ENCODE data around the gene DGKI. TPM values are rescaled to one million over a fixed set of nuclear protein-coding genes. Genes with fewer than 3 reads are reported as not detected.

Gene DGKI
- total and polyA plus RNA-seq, 2 donors (not counting 1 experiment from before 2014, with no cell fraction given): not detected

DNA sequence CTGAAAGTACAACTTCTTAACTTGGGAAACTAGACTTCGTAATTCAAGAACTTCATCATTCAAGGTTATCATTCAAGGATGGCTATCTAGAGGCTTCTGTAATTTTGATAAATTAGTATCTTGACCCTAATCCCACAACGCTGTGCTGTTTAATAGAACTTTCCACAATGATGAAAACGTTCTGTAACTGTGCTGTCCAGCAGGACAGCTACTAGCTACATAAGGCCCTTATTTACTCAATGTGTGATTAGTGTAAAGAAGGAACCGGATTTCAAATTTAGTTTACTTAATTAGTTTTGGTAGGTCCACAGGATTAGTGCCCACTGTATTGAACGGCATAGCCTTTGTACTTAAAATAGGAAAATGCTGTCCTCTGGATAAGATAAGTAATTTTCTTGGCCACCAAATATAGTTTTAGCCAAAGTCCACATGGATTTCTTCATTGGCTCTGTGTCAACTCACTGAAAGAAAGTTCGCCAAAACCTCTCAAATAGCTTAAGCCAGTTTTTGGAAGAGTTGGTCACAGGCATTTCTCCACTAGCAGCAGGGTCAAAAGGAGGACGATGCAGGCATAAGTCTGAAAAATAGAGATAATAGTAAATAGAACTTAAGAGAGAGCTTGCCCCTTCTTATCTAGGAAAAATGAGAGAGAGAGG is 17.3 kb downstream of the DGKI start:
- no peaks in the 10 kb centered on the region for H3K4me1 Mint-ChIP-seq
- H3K27me3 Mint-ChIP-seq: peaks cover 19% of the 10 kb centered on the region
- POLR2A ChIA-PET: no interaction called here
- H3K9me3 Mint-ChIP-seq (ENCODE audit: insufficient read depth): peaks cover 12% of the 10 kb centered on the region
- ATAC-seq (ENCODE audit: low read depth): no peak
- intact Hi-C loops (cut with micrococcal nuclease): no loop called here
- no peak overlapping the region for H3K27ac Mint-ChIP-seq
- Histone ChIP-seq H3K36me3 (replicated peaks in 1 of 2; ENCODE audit: control extremely low read depth in 1 of 2, control insufficient read depth in 1 of 2, extremely low read depth in 1 of 2, insufficient read depth in 2 of 2, low read length in 1 of 2) (no peaks in the 10 kb centered on the region), H4K20me1 (ENCODE audit: control insufficient read depth, insufficient read depth, low read length, poor library complexity, severe bottlenecking) (no peaks in the 10 kb centered on the region), H3K27me3 (replicated peaks in 1 of 4; ENCODE audit: control extremely low read depth in 1 of 4, control insufficient read depth in 3 of 4, insufficient read depth in 4 of 4, low read length in 3 of 4) (peaks cover 0 to 5% (median 0%) of the 10 kb centered on the region in 4 experiments), H3K9ac (ENCODE audit: low read length) (no peak overlapping the region), H3K27ac (ENCODE audit: low read length in 2 of 2) (no peak overlapping the region), H3K79me2 (ENCODE audit: control insufficient read depth, insufficient read depth, low read length) (no peaks in the 10 kb centered on the region), H3K4me3 (ENCODE audit: control extremely low read depth in 1 of 5, extremely low read depth in 1 of 5, insufficient read depth in 1 of 5, low read depth in 2 of 5, low read length in 4 of 5) (no peak overlapping the region), H3K4me2 (replicated peaks; ENCODE audit: low read depth, low read length, poor library complexity, severe bottlenecking) (no peak overlapping the region), H3K4me1 (ENCODE audit: control insufficient read depth in 2 of 2, insufficient read depth in 2 of 2, low read length in 2 of 2) (no peaks in the 10 kb centered on the region), H3K9me3 (ENCODE audit: control extremely low read depth in 1 of 3, control insufficient read depth in 2 of 3, insufficient read depth in 1 of 3, low read length in 2 of 3) (peaks cover 0 to 17% (median 9%) of the 10 kb centered on the region in 3 donors), H2AFZ (ENCODE audit: insufficient read depth, low read depth, low read length, poor library complexity, severe bottlenecking) (no peak overlapping the region)
- CTCF ChIA-PET: no interaction called here
- 100% methylated on average over 1 of the region's 7 CpGs for WGBS (ENCODE audit: insufficient coverage)
- TF ChIP-seq, protein P1, sequence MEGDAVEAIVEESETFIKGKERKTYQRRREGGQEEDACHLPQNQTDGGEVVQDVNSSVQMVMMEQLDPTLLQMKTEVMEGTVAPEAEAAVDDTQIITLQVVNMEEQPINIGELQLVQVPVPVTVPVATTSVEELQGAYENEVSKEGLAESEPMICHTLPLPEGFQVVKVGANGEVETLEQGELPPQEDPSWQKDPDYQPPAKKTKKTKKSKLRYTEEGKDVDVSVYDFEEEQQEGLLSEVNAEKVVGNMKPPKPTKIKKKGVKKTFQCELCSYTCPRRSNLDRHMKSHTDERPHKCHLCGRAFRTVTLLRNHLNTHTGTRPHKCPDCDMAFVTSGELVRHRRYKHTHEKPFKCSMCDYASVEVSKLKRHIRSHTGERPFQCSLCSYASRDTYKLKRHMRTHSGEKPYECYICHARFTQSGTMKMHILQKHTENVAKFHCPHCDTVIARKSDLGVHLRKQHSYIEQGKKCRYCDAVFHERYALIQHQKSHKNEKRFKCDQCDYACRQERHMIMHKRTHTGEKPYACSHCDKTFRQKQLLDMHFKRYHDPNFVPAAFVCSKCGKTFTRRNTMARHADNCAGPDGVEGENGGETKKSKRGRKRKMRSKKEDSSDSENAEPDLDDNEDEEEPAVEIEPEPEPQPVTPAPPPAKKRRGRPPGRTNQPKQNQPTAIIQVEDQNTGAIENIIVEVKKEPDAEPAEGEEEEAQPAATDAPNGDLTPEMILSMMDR (IDR thresholded peaks at IDR 0.05): no peak
- TF ChIP-seq EZH2 (IDR thresholded peaks at IDR 0.05; ENCODE audit: borderline replicate concordance, insufficient read depth, low read depth, low read length, poor library complexity, severe bottlenecking): no peak
- DNase-seq: no peak
- no peak overlapping the region for H3K4me3 Mint-ChIP-seq

DNA sequence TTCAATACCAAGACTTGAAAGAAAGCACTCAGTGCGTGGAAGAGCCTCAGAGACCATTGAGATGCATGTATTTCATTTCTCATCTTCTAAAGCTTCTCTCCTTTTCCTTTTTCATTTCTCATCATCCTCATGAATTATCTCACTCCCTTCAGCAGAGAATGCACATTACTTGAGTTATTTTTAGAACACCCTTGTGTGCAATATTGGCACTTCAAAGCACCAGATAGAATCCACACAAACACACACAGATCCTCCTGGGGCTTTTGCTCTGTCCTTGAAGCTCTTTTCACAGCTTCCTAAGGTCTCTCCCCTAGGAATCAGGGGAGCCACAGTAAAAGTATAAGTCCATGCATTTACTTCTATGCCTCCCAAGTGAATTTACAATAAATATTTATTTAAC is 18.3 kb downstream of the DGKI start:
- no peak for ATAC-seq (ENCODE audit: low read depth)
- no peaks in the 10 kb centered on the region for H3K79me2 ChIP-seq (ENCODE audit: control insufficient read depth, insufficient read depth, low read length)
- ChIA-PET POLR2A (no interaction called here), CTCF (no interaction called here)
- no peak overlapping the region for H3K4me2 ChIP-seq (replicated peaks; ENCODE audit: low read depth, low read length, poor library complexity, severe bottlenecking)
- peaks cover 0 to 14% (median 9%) of the 10 kb centered on the region in 3 donors for H3K9me3 ChIP-seq (ENCODE audit: control extremely low read depth in 1 of 3, control insufficient read depth in 2 of 3, insufficient read depth in 1 of 3, low read length in 2 of 3)
- H3K4me1 ChIP-seq (ENCODE audit: control insufficient read depth in 2 of 2, insufficient read depth in 2 of 2, low read length in 2 of 2): no peaks in the 10 kb centered on the region
- intact Hi-C loops (cut with micrococcal nuclease): no loop called here
- no peak overlapping the region for H3K27ac ChIP-seq (ENCODE audit: low read length in 2 of 2)
- H3K4me1 Mint-ChIP-seq: no peaks in the 10 kb centered on the region
- no peak overlapping the region for H3K9ac ChIP-seq (ENCODE audit: low read length)
- no peak overlapping the region for H2AFZ ChIP-seq (ENCODE audit: insufficient read depth, low read depth, low read length, poor library complexity, severe bottlenecking)
- no peaks in the 10 kb centered on the region for H4K20me1 ChIP-seq (ENCODE audit: control insufficient read depth, insufficient read depth, low read length, poor library complexity, severe bottlenecking)
- no peak overlapping the region for H3K4me3 Mint-ChIP-seq
- H3K4me3 ChIP-seq (ENCODE audit: control extremely low read depth in 1 of 5, extremely low read depth in 1 of 5, insufficient read depth in 1 of 5, low read depth in 2 of 5, low read length in 4 of 5): no peak overlapping the region
- H3K27me3 ChIP-seq (replicated peaks in 1 of 4; ENCODE audit: control extremely low read depth in 1 of 4, control insufficient read depth in 3 of 4, insufficient read depth in 4 of 4, low read length in 3 of 4): peaks cover 0 to 5% (median 0%) of the 10 kb centered on the region in 4 experiments
- H3K27me3 Mint-ChIP-seq: peaks cover 19% of the 10 kb centered on the region
- TF ChIP-seq, protein P1 (IDR thresholded peaks at IDR 0.05): no peak
- TF ChIP-seq EZH2 (IDR thresholded peaks at IDR 0.05; ENCODE audit: borderline replicate concordance, insufficient read depth, low read depth, low read length, poor library complexity, severe bottlenecking): no peak
- DNase-seq: no peak
- peaks cover 13% of the 10 kb centered on the region for H3K9me3 Mint-ChIP-seq (ENCODE audit: insufficient read depth)
- H3K36me3 ChIP-seq (replicated peaks in 1 of 2; ENCODE audit: control extremely low read depth in 1 of 2, control insufficient read depth in 1 of 2, extremely low read depth in 1 of 2, insufficient read depth in 2 of 2, low read length in 1 of 2): no peaks in the 10 kb centered on the region
- 50% methylated on average over 1 of the region's 1 CpG for WGBS (ENCODE audit: insufficient coverage)
- no peak overlapping the region for H3K27ac Mint-ChIP-seq

Measured in B cell (primary cell).